Measurements from ENCODE around the gene ARRB1.

Gene ARRB1

GRCh38 chr11:75246671-75247350 lies 104.7 kb downstream of the ARRB1 start:
- peaks cover 8 to 40% (median 26%) of the 10 kb centered on the region in 3 experiments for H3K27me3 ChIP-seq (ENCODE audit: control insufficient read depth in 3 of 3, insufficient read depth in 3 of 3, low read depth in 1 of 3, low read length in 3 of 3)
- H2AK5ac ChIP-seq (ENCODE audit: low read depth, low read length): no peak overlapping the region
- H2AFZ ChIP-seq (ENCODE audit: low read length): no peak overlapping the region
- H4K8ac ChIP-seq (ENCODE audit: low read depth, low read length): no peak overlapping the region
- H2BK12ac ChIP-seq (ENCODE audit: low read length): no peak overlapping the region
- no peak overlapping the region for H3K23ac ChIP-seq (ENCODE audit: low read depth, low read length, poor library complexity)
- no peak overlapping the region for H3K4me2 ChIP-seq (ENCODE audit: insufficient read depth, low read length, poor library complexity, severe bottlenecking)
- no peak overlapping the region for H2BK15ac ChIP-seq (ENCODE audit: low read length)
- H3K4me3 ChIP-seq (ENCODE audit: low read length in 2 of 2): no peak overlapping the region
- H3K18ac ChIP-seq (ENCODE audit: low read length): no peak overlapping the region
- no CpG with 5 or more reads among the region's 11 CpGs for WGBS, 2 donors (ENCODE audit: extremely low coverage in 2 of 2, insufficient read length in 2 of 2, insufficient replicate concordance in 1 of 2)
- no peak overlapping the region for H3K27ac ChIP-seq (replicated peaks; ENCODE audit: low read length)
- H3K9me3 ChIP-seq (replicated peaks in 1 of 2; ENCODE audit: control insufficient read depth in 2 of 2, insufficient read depth in 1 of 2, low read depth in 1 of 2, low read length in 2 of 2): no peaks in the 10 kb centered on the region
- H2BK5ac ChIP-seq (ENCODE audit: low read length): no peak overlapping the region
- no peak overlapping the region for H3K9ac ChIP-seq (ENCODE audit: low read depth, low read length, poor library complexity)
- H3K14ac ChIP-seq (ENCODE audit: low read length): no peak overlapping the region
- H4K91ac ChIP-seq (ENCODE audit: low read depth, low read length, poor library complexity): no peak overlapping the region
- H3K36me3 ChIP-seq (replicated peaks in 1 of 2; ENCODE audit: control insufficient read depth in 2 of 2, insufficient read depth in 2 of 2, low read length in 2 of 2): no peaks in the 10 kb centered on the region
- no peak overlapping the region for H2BK120ac ChIP-seq (ENCODE audit: low read depth, low read length)
- no peak for DNase-seq (ENCODE audit: low spot score)
- no peaks in the 10 kb centered on the region for H3K4me1 ChIP-seq (ENCODE audit: control insufficient read depth in 2 of 2, insufficient read depth in 1 of 2, low read depth in 1 of 2, low read length in 2 of 2)
- H3K4ac ChIP-seq (ENCODE audit: low read length): no peak overlapping the region
- H3K79me1 ChIP-seq (ENCODE audit: low read depth, low read length): no peaks in the 10 kb centered on the region

GRCh38 chr11:75246006-75246670 lies 105.3 kb downstream of the ARRB1 start:
- Histone ChIP-seq H2BK12ac (ENCODE audit: low read length) (no peak overlapping the region), H3K79me1 (ENCODE audit: low read depth, low read length) (no peaks in the 10 kb centered on the region), H3K36me3 (replicated peaks in 1 of 2; ENCODE audit: control insufficient read depth in 2 of 2, insufficient read depth in 2 of 2, low read length in 2 of 2) (no peaks in the 10 kb centered on the region), H3K4me3 (ENCODE audit: low read length in 2 of 2) (no peak overlapping the region), H2BK15ac (ENCODE audit: low read length) (no peak overlapping the region), H3K27me3 (ENCODE audit: control insufficient read depth in 3 of 3, insufficient read depth in 3 of 3, low read depth in 1 of 3, low read length in 3 of 3) (peaks cover 12 to 43% (median 31%) of the 10 kb centered on the region in 3 experiments), H3K9ac (ENCODE audit: low read depth, low read length, poor library complexity) (no peak overlapping the region), H4K91ac (ENCODE audit: low read depth, low read length, poor library complexity) (no peak overlapping the region), H4K8ac (ENCODE audit: low read depth, low read length) (no peak overlapping the region), H2AFZ (ENCODE audit: low read length) (no peak overlapping the region), H2BK5ac (ENCODE audit: low read length) (no peak overlapping the region), H3K4ac (ENCODE audit: low read length) (no peak overlapping the region), H3K9me3 (replicated peaks in 1 of 2; ENCODE audit: control insufficient read depth in 2 of 2, insufficient read depth in 1 of 2, low read depth in 1 of 2, low read length in 2 of 2) (no peaks in the 10 kb centered on the region), H3K4me1 (ENCODE audit: control insufficient read depth in 2 of 2, insufficient read depth in 1 of 2, low read depth in 1 of 2, low read length in 2 of 2) (no peaks in the 10 kb centered on the region), H2BK120ac (ENCODE audit: low read depth, low read length) (no peak overlapping the region), H3K14ac (ENCODE audit: low read length) (no peak overlapping the region), H3K23ac (ENCODE audit: low read depth, low read length, poor library complexity) (peak overlapping the region; percentile 18), H3K18ac (ENCODE audit: low read length) (no peak overlapping the region), H3K4me2 (ENCODE audit: insufficient read depth, low read length, poor library complexity, severe bottlenecking) (no peak overlapping the region), H3K27ac (replicated peaks; ENCODE audit: low read length) (no peak overlapping the region), H2AK5ac (ENCODE audit: low read depth, low read length) (no peak overlapping the region)
- no peak for DNase-seq (ENCODE audit: low spot score)
- WGBS, 2 donors (ENCODE audit: extremely low coverage in 2 of 2, insufficient read length in 2 of 2, insufficient replicate concordance in 1 of 2): no CpG with 5 or more reads among the region's 7 CpGs

GRCh38 chr11:75245356-75246005 lies 106.0 kb downstream of the ARRB1 start:
- Histone ChIP-seq H3K4me2 (ENCODE audit: insufficient read depth, low read length, poor library complexity, severe bottlenecking) (no peak overlapping the region), H2BK120ac (ENCODE audit: low read depth, low read length) (no peak overlapping the region), H4K91ac (ENCODE audit: low read depth, low read length, poor library complexity) (no peak overlapping the region), H3K4me1 (ENCODE audit: control insufficient read depth in 2 of 2, insufficient read depth in 1 of 2, low read depth in 1 of 2, low read length in 2 of 2) (no peaks in the 10 kb centered on the region), H2BK15ac (ENCODE audit: low read length) (no peak overlapping the region), H3K27me3 (ENCODE audit: control insufficient read depth in 3 of 3, insufficient read depth in 3 of 3, low read depth in 1 of 3, low read length in 3 of 3) (peaks cover 17 to 50% (median 38%) of the 10 kb centered on the region in 3 experiments), H2BK5ac (ENCODE audit: low read length) (no peak overlapping the region), H2BK12ac (ENCODE audit: low read length) (no peak overlapping the region), H3K9me3 (replicated peaks in 1 of 2; ENCODE audit: control insufficient read depth in 2 of 2, insufficient read depth in 1 of 2, low read depth in 1 of 2, low read length in 2 of 2) (no peaks in the 10 kb centered on the region), H3K18ac (ENCODE audit: low read length) (no peak overlapping the region), H3K4me3 (ENCODE audit: low read length in 2 of 2) (no peak overlapping the region), H2AK5ac (ENCODE audit: low read depth, low read length) (no peak overlapping the region), H3K36me3 (replicated peaks in 1 of 2; ENCODE audit: control insufficient read depth in 2 of 2, insufficient read depth in 2 of 2, low read length in 2 of 2) (no peaks in the 10 kb centered on the region), H3K14ac (ENCODE audit: low read length) (no peak overlapping the region), H3K27ac (replicated peaks; ENCODE audit: low read length) (no peak overlapping the region), H3K4ac (ENCODE audit: low read length) (no peak overlapping the region), H2AFZ (ENCODE audit: low read length) (no peak overlapping the region), H3K9ac (ENCODE audit: low read depth, low read length, poor library complexity) (no peak overlapping the region), H3K23ac (ENCODE audit: low read depth, low read length, poor library complexity) (no peak overlapping the region), H3K79me1 (ENCODE audit: low read depth, low read length) (no peaks in the 10 kb centered on the region), H4K8ac (ENCODE audit: low read depth, low read length) (no peak overlapping the region)
- DNase-seq (ENCODE audit: low spot score): no peak
- no CpG with 5 or more reads among the region's 5 CpGs for WGBS, 2 donors (ENCODE audit: extremely low coverage in 2 of 2, insufficient read length in 2 of 2, insufficient replicate concordance in 1 of 2)

All from neuronal stem cell (in vitro differentiated cells).